ENCODE data around the gene CRHBP.

CRHBP gene

DNA sequence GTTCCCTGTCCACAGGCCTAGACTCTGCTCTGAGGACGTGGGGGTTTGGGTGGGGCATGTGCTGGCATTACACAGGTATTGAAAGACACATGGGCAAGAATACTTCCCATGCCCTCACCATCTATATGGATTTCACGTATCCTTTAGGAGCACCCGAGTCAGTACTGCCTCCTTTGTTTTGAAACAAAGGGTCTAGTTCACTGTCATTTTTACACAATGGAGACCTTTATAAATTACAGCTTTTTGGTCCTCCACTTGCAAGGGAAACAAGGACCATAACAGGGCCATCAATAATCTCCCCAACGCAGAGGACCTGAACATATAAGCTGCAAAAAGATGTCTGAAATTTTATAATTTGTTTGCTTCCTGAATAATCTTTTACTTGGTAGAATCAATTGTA is 24.9 kb upstream of the CRHBP start:
- DNase-seq (ENCODE audit: low read depth in 2 of 2): no peak
- H3K4me3 ChIP-seq (replicated peaks in 1 of 2; ENCODE audit: low read depth in 2 of 2, low read length in 2 of 2): no peak overlapping the region
- TF ChIP-seq, protein P1, sequence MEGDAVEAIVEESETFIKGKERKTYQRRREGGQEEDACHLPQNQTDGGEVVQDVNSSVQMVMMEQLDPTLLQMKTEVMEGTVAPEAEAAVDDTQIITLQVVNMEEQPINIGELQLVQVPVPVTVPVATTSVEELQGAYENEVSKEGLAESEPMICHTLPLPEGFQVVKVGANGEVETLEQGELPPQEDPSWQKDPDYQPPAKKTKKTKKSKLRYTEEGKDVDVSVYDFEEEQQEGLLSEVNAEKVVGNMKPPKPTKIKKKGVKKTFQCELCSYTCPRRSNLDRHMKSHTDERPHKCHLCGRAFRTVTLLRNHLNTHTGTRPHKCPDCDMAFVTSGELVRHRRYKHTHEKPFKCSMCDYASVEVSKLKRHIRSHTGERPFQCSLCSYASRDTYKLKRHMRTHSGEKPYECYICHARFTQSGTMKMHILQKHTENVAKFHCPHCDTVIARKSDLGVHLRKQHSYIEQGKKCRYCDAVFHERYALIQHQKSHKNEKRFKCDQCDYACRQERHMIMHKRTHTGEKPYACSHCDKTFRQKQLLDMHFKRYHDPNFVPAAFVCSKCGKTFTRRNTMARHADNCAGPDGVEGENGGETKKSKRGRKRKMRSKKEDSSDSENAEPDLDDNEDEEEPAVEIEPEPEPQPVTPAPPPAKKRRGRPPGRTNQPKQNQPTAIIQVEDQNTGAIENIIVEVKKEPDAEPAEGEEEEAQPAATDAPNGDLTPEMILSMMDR (IDR thresholded peaks at IDR 0.05; ENCODE audit: low read depth, low read length): no peak

DNA sequence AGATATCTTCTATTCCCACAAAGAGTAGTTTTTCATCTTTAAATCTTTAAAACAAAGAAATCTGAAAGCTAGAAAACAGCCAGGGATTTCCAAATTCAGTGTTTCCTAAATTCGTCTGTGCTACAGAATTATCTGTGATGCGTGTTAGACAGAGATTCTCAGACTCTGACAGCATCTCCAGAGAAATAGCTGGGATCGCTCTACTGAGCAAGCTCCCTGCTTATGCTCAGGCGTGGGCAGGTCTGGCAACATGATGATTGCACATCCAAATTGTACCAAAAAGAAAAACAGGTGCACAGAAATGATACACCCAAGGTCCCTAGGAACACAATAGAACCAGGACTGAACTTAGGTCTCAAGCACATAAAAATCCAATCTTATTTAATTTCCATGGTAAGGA is 22.8 kb upstream of the CRHBP start:
- TF ChIP-seq, protein P1 (IDR thresholded peaks at IDR 0.05; ENCODE audit: low read depth, low read length): no peak
- DNase-seq (ENCODE audit: low read depth in 2 of 2): no peak

DNA sequence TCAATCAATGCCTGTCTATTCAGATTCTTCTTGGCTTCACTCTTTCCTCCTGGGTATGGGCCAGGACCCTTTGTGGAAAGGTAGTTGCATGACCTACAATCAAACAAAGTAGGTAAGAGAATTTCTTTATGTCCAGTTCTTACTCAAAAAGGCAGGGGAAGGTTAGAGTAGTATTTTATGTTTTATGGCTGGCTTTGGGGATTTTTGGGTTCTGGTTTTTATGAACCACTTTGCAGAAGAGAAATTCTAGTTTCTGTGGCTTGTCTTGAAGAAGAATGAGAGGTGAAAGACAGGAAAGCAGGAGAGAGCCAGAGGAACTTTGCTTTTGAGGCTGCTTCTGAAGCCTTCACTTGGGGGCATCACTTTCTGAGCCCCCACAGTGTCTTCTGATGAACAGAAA is 14.7 kb upstream of the CRHBP start:
- no peak overlapping the region for H3K4me3 ChIP-seq (replicated peaks in 1 of 2; ENCODE audit: low read depth in 2 of 2, low read length in 2 of 2)
- no peak for DNase-seq (ENCODE audit: low read depth in 2 of 2)
- TF ChIP-seq, protein P1 (IDR thresholded peaks at IDR 0.05; ENCODE audit: low read depth, low read length): no peak

More for the DNA sequence above, 22.8 kb upstream of the CRHBP start:
- H3K4me3 ChIP-seq (replicated peaks in 1 of 2; ENCODE audit: low read depth in 2 of 2, low read length in 2 of 2): no peak overlapping the region

DNA sequence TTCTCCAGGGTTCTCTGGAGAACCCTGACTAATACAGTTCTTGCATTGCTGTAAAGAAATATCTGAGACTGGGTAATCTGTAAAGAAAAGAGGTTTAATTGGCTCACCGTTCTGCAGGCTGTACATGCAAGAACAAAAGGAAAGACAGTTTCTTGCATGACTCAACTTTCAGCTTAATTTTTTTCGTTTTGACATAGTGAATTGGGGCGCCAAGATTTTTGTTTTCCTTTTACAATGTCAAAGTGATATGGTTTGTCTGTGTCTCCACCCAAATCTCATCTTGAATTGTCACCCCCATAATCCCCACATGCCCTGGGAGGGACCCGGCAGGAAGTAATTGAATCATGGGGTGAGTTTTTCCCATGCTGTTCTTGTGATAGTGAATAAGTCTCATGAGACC is 11.8 kb upstream of the CRHBP start:
- no peak overlapping the region for H3K4me3 ChIP-seq (replicated peaks in 1 of 2; ENCODE audit: low read depth in 2 of 2, low read length in 2 of 2)
- TF ChIP-seq, protein P1 (IDR thresholded peaks at IDR 0.05; ENCODE audit: low read depth, low read length): no peak
- DNase-seq (ENCODE audit: low read depth in 2 of 2): peak; percentile 11 to 83

DNA sequence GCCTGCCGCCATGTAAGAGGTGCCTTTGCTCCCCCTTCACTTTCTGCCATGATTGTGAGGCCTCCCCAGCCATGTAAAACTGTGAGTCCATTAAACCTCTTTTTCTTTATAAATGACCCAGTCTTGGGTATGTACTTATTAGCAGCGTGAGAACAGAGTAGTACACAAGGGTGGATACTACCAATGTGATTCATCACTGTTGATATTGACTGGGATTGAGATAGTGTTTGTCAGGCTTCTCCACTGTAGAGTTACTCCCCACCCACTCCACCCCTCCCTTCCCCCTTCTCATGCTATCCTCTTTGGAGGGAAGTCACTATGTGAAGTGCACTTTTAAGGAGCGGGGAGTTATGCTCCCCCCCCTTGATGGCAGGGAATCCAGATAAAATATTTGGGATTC is 11.4 kb upstream of the CRHBP start:
- TF ChIP-seq, protein P1 (IDR thresholded peaks at IDR 0.05; ENCODE audit: low read depth, low read length): no peak
- H3K4me3 ChIP-seq (replicated peaks in 1 of 2; ENCODE audit: low read depth in 2 of 2, low read length in 2 of 2): no peak overlapping the region
- peak in 1 of 2 donors; percentile 81 for DNase-seq (ENCODE audit: low read depth in 2 of 2)

DNA sequence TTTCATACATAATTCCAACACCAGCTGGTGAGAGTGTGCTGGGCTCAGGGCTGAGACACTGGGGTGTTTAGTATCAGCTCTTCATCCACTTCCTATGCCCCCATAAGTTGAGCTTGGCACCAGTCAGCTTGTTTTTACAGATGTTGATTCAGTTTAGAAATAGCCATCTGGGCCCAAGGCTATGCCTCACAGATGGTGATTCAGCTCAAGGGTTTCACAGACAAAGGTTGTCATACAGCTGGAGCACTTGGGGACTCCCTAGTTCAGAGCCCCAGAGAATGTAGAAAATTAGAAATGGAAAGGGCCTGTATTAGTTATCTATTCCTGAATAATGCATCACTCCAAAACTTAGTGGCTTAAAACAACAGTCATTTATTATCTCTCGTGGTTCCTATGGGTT is 10.3 kb upstream of the CRHBP start:
- no peak overlapping the region for H3K4me3 ChIP-seq (replicated peaks in 1 of 2; ENCODE audit: low read depth in 2 of 2, low read length in 2 of 2)
- peak in 1 of 2 donors; percentile 95 for DNase-seq (ENCODE audit: low read depth in 2 of 2)
- TF ChIP-seq, protein P1 (IDR thresholded peaks at IDR 0.05; ENCODE audit: low read depth, low read length): no peak

DNA sequence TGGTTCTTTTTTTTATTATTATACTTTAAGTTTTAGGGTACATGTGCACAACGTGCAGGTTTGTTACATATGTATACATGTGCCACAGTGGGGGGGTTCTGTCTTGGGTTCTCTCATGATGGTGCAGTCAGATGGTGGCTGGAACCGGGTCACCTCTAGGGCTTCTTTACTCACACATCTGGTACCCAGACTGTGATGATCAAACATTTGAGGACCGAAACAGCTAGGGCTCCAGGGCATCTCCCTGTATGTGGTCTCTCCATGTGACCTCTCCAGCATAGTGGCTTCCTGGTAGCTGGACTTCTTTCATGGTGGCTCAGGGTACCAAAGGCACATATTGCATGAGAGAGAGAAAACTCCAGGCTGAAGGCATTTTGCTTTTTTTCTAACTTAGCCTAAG is 9.8 kb upstream of the CRHBP start:
- TF ChIP-seq, protein P1 (IDR thresholded peaks at IDR 0.05; ENCODE audit: low read depth, low read length): no peak
- peak in 1 of 2 donors; percentile 20 for DNase-seq (ENCODE audit: low read depth in 2 of 2)

More for the DNA sequence above, 9.8 kb upstream of the CRHBP start:
- H3K4me3 ChIP-seq (replicated peaks in 1 of 2; ENCODE audit: low read depth in 2 of 2, low read length in 2 of 2): no peak overlapping the region

All from cardiac fibroblast (primary cell).